ENCODE results near the gene CD8B. TPM values are rescaled to one million over a fixed set of nuclear protein-coding genes. Genes with fewer than 3 reads are reported as not detected.
A peak's percentile ranks its signal among the peaks of the same experiment; 100 is the strongest.

CD8B gene
- total and polyA plus RNA-seq, 2 experiments from 2014 or later: 0.31 to 0.63 TPM

GRCh38 chr2:86774862-86775261 is 86.8 kb downstream of the CD8B start:
- Mint-ChIP-seq H3K4me3 (no peak overlapping the region), H3K36me3 (ENCODE audit: low read depth) (peaks cover 42% of the 10 kb centered on the region), H3K9me3 (no peaks in the 10 kb centered on the region), H3K27ac (no peak overlapping the region), H3K27me3 (ENCODE audit: insufficient read depth, low read depth, poor library complexity) (no peaks in the 10 kb centered on the region), H3K4me1 (peaks cover 21% of the 10 kb centered on the region; the same call in 2 of the 3 replicates)
- Histone ChIP-seq H3F3A (replicated peaks; ENCODE audit: low read depth) (no peaks in the 10 kb centered on the region), H4K20me1 (replicated peaks; ENCODE audit: insufficient read depth) (no peaks in the 10 kb centered on the region), H2AFZ (no peak overlapping the region), H3K9me2 (ENCODE audit: insufficient read depth) (no peaks in the 10 kb centered on the region), H3K27me3 (ENCODE audit: insufficient read depth) (no peaks in the 10 kb centered on the region), H3K4me1 (ENCODE audit: insufficient read depth) (no peaks in the 10 kb centered on the region), H3K27ac (ENCODE audit: low read depth) (no peak overlapping the region), H3K79me2 (replicated peaks; ENCODE audit: insufficient read depth) (no peaks in the 10 kb centered on the region), H3K4me2 (no peak overlapping the region), H3K36me3 (ENCODE audit: insufficient read depth) (peaks cover 23% of the 10 kb centered on the region; the same call in 1 of the 2 replicates), H3K4me3 (no peak overlapping the region)
- TF ChIP-seq JUNB (IDR thresholded peaks at IDR 0.05; ENCODE audit: unreplicated experiment) (no peak), CTCF (conservative IDR thresholded peaks at IDR 0.05; ENCODE audit: low read depth in 2 of 2) (no peak), ZNF331 (CRISPR knock-in tag; IDR thresholded peaks at IDR 0.05; ENCODE audit: low read depth) (no peak), EZH2phosphoT487 (IDR thresholded peaks at IDR 0.05; ENCODE audit: unreplicated experiment) (no peak), STAT1 (IDR thresholded peaks at IDR 0.05; ENCODE audit: unreplicated experiment) (no peak), POLR2AphosphoS5 (IDR thresholded peaks at IDR 0.05; ENCODE audit: low read depth) (no peak), EZH2 (IDR thresholded peaks at IDR 0.05; ENCODE audit: low read depth, unreplicated experiment) (no peak), ETS1 (IDR thresholded peaks at IDR 0.05) (no peak), ZNF462 (CRISPR knock-in tag; IDR thresholded peaks at IDR 0.05) (no peak), ZNF114 (CRISPR knock-in tag; IDR thresholded peaks at IDR 0.05) (no peak), CREB1 (CRISPR knock-in tag; IDR thresholded peaks at IDR 0.05; ENCODE audit: low read depth) (no peak), NANOG (IDR thresholded peaks at IDR 0.05; ENCODE audit: borderline replicate concordance) (no peak), REST (IDR thresholded peaks at IDR 0.05; ENCODE audit: unreplicated experiment) (no peak)
- peak; percentile 35; the same call in 1 of the 3 replicates for ATAC-seq
- no peak for DNase-seq (ENCODE audit: low spot score)

All from GM23338 (cell line).